Stimulated activated CD4-positive, alpha-beta T cell treated with anti-CD3 and anti-CD28 coated beads, Interleukin-2, amount 100 ng/mL, for 4 hours (primary cell): ENCODE data around the gene CEP57L1.

Source experiments
- DNase-seq: peaks from one replicate; pipeline ENCODE4 v3.0.0-alpha.2; 2020; ENCODE audit warnings: low read depth

The CEP57L1 gene

DNA sequence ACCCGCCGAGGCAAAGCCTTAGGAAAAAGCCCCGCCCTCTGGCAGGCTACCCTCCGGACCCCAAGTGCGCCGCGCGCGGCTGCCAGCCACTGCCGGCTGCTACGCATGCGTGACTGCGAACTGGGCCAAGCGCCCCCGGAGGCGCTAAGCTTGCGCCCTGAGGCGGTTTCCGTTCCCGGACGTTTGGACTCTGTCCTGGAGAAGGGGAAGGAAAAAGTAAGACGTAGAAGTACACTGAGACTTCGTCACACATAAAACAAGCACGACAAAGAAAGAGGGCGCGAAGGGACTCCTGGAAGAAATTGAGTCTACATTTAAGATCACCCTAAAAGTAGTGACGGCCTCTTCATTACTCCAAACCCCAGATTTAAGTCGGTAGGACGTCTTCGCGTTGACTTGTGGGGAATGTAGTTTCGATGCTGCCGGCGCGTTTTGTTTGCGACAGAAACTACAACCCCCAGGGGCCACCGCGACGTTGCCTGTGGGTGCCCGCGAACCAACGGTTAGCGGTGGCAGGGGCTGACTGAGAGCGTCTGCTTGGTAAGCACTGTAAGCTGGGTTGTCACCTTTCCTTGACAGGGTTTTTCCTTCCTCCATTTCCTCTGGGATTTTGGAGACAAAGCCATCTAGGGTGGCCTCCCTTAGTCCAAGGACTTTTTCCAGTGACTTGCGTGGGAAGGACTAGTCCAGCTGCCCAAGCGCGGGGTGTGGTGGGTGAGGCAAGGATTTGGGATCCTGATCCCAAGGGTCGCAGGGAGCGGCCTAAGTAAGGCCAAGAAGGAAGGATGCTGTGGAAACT, at the start of gene CEP57L1:
Gene CEP57L1 (plus strand): TSS at position 472 of the 799 bp plus-strand sequence. CDS start 49,715 bp downstream, outside the sequence.
- peak; percentile 90 for DNase-seq

DNA sequence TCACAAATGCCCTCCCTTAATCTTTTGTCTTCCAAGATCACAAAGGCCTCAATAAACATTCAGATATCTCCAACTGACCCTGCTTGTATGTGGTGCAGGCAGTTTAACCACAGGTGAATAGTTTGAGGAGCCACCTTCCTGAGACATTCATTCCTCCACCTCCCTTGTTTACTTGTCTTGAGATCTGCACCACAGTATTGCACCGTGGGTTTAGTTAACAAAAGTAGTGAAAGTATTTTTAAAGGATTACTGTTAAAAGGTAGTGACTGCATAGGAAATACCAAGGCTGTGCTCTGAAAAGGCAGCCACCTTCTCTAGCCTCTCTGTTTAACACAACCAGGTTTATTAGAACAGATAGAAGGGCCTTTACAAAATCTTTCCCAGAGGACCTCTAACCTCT, 47.1 kb upstream of the CEP57L1 start:
- DNase-seq = no peak

DNA sequence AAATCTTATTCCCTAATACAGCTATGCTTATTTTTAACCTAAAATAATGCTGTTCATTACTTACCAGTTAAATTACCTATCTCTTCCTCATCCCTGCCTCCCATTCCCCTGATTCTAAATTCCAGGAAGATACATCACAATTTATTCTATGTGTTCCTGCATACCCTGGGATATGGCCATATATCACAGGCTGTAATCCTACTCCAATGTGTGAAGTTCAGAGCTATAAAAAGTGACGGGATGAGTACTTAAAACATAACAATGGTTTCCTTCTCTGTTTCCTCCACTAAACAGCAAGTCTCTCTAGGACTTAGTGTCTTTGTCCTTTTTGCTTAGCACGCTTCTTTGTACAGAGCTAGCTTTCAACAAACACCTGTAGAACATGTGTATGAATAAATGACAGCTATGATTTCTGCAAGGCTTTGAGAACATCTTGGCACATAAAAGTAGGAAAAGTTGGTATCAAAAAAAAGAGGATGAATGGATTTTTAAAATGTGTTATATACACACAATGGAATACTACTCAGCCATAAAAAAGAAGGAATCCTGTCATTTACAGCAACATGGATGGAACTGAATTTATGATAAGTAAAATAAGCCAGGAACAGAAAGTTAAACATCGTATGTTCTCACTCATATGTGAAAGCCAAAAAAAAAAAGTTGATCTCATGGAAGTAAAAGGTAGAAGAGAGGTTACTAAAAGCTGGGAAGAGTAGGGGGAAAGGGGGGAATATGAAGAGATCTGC, 46.5 kb upstream of the CEP57L1 start:
- DNase-seq = no peak

DNA sequence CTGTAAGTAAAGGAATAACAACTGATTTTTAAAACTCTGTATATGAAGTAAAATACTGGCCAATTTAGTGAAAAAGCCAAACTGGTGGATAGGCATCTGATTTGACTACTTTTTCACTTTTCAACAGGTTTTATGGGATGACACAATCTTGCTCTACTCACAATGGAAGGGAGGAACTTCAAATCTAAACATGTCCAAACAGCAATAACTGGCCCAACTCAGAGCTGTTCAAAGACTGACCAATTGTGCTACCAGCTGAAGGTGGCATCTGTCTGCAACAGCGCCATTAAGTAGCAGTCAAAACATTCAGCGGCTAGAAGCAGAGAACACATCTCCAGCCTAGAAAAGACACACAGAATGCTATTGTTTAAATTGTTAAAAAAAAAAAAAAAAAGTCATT, 45.3 kb upstream of the CEP57L1 start:
- no peak for DNase-seq

DNA sequence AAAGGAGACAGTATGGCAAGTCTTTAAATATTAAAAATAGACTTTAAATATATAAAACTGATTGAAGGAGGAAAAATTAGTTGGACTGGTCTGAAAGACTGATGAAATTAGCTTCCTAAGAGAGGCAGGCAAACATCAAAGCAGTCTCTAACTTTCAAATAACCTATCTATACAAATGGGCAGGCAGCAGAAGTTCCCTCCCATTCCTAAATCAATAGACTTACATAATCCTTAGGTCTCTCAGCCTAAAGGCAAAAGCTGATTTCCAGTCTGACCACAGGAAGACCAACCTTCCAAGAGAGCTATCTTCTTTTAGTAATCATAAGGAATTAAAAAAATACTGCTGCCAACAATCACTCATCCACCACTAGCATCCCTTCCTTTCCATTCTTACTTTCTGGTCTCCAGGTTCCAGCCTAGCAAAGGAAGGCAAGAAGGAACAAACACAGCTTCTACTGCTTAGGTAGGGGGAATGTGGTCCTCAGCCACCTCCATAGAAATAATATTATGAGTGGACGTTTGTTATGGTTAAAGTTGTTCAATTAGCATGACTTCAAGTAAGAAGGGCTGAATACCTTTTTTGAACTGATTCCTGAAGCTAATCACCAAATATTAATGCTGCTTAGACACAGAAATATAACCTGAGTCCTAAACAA, 44.7 kb upstream of the CEP57L1 start:
- DNase-seq = no peak

DNA sequence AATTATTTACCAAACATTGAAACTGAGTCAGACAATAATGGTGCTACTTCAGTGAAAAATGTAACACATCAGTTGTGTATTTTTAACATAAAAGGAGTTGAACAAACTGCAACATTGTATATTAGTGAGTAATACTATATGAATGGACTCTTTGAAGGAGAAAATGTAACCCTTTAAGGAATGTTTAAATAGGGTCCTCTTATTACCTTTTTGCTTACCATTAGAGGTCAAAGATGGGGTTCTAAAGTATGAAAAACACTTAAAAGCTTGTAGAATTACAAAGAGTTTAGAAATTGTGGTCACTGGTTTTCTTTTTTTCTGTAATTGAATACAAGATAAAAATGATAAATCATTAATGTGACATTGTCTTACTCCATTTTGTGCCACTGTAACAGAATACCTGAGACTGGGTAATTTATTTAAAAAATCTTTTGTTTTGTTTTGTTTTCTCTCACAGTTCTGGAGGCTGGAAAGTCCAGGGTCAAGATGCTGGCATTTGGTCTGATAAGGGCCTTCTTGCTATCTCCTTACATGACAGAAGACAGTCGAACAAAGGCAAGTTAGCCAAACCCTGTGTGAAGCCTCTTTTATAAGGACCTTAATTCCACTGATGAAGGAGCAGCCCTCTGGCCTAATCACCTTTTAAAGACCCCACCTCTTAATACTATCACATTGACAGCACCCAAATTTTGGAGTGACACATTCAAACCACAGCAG, 43.8 kb upstream of the CEP57L1 start:
- no peak for DNase-seq

DNA sequence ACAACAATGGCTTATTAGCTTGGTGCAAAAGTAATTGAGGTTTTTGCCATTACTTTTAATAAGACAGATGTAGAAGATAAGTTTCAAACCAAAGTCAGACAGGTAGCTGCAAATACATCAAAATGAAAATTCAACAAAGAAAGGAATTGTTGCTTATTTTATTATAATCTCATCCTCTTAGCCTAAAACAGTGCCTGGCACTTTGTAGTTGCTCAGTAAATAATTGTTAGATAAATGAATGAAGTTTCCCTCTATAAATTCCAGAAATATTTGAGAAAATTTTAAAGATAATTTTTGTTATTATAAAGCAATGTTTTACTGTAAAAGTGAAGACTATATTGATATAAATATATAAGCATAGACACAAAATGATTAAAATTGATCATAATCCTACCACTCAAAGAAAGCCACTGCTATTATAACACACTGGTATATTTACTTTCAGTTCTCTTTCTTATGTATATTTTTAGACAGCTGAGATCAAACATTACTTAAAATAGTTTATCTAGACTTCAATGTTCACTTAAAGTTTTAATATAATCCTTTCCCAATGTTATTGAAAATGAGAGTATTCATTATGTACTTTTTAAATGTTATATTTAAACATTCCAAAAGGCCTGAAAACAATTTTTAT, 43.2 kb upstream of the CEP57L1 start:
- no peak for DNase-seq

DNA sequence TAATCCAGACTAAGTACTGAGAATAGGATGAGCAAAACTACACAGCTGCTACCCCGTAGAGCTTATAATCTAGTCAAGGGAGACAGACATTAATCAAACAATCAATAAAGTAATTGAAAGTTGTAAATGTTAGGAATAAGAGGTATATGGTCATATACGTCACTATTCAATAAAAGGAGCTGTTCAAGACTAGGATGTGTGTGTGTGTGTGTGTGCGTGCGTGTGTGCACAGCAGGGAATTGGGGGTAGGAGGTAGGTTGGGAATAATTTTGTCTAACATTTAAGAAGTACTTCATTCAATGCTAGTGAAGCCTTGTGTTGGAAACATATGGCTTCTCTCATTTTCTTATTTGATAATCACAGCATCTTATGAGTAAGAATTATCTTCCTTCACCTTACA, 42.5 kb upstream of the CEP57L1 start:
- no peak for DNase-seq

DNA sequence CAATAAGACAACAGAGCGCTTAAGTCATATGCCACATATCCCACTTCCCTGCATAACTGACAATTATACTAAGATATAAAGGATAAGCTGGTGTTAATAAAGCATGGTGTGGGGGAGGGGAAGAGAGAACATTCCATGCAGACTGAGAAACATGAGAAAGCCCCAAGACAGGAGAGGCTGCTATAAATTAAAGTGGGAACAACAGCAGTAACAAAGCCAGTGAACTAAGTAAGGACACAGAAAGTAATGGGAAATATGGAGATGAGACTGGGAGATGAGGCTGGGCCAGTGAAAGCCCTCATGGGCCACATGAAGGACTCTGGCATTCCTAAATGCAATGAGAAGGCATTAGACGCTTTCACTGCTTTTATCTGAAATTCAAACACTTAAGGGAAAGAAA, 42.0 kb upstream of the CEP57L1 start:
- no peak for DNase-seq

DNA sequence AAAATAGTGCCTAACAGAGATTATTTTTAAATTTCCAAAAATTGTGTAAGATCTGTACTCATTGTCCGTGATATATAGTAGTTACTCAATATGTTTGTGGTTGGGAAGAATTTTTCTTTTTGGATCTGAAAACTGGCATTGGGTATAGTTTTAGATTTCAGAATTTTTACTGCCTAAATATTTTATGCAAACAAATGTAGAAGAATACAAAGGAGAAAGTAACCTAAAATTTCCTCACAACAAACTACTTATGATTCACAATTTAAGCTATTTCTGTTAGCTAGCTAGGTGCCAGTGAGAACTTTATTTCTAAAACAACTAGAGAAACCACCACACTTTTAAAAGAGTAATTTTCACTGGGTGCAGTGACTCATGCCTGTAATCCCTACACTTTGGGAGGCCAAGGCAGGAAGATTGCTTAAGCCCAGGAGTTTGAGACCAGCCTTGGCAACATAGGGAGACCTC, 39.5 kb upstream of the CEP57L1 start:
- DNase-seq = no peak

DNA sequence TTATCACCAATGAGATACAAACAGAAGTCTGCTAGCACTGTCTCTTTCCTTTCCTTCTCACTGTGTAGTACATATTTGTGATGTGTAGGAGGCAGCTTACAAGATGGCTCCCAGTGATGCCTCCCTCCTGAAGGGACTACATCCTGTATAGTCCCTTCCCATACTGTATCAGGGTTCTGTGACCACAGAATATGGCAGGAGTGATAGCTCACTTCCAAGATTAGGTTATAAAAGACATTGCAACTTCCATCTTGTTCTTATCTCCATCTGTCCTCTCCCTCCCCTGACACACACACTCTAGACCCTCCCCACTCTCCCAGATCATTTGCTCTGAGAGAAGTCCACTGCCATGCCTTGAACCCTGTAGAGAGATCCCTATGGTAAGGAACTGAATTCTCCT, 38.6 kb upstream of the CEP57L1 start:
- DNase-seq = no peak

DNA sequence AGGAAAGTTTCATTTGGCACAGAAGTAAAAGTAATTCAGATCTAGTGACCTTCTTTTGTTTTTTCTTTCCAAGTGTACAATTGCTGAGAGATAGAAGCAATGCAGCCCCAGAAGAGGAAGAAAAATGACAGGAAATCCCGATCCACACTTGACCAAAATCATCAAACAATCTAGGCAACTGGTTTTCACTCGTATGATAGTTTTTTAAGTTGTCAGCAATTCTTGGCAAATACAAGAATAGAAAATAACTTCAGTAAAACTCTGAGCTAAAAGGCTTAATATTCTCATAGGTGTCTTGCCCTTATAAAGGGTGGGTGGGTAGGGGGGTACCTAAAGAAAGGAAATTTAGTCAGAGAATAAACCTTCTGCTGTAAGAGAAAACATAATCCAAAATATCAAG, 36.7 kb upstream of the CEP57L1 start:
- DNase-seq = no peak

DNA sequence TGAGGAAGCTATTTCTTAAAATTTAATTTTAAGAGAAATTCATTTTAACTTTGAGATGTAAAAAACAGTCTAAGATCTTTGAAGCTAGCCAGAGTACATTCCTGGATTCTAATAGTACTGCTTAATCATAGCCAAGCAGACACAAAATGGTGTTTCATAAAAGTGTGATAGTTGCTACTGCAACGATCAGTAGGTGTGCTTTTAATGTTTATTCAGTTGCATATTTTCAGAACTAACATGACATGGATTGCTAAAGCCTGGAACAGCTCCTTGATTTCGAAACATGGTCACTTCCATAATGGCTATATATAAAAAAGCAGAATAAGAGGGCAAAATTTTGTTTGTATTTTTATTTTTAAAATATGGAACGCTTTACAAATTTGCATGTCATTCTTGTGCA, 36.2 kb upstream of the CEP57L1 start:
- DNase-seq = no peak

DNA sequence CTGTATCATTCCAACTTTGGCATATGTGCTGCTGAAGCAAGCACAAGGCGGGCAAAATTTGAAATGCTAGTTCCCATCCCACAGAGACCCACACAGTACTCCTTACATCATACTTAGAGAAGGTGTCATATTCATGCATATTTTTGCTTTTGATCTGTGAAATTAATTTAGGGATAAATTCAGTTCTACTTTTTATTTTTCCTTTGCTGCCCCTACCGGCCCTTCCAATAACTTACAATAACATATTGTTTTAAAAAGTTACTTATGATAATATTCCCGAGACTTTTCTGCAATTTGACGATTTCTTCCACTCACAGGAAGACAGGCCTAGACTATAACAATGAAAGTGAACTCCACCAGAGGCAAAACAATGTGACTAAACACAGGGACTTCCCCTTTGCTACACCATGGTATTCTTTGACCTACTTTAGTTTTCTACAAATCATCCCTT, 35.7 kb upstream of the CEP57L1 start:
- DNase-seq = no peak

DNA sequence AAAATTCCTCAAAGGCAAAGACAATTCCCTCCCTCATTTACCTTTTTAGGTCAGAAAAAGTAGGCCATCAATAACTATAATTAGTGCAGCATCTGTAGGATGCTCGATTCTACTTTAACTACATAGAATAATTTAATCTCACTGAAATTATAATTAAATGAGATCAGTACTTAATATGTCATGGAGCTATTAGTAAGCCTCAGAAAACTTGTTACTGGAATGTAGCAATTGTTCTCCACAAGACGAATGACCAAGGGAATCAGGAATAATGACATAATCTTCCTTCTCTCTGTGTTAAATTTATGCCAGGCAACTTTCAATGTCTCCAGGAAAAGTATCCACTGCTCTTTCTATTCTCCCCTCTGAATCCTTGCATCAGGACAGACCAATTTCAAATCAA, 34.7 kb upstream of the CEP57L1 start:
- no peak for DNase-seq

DNA sequence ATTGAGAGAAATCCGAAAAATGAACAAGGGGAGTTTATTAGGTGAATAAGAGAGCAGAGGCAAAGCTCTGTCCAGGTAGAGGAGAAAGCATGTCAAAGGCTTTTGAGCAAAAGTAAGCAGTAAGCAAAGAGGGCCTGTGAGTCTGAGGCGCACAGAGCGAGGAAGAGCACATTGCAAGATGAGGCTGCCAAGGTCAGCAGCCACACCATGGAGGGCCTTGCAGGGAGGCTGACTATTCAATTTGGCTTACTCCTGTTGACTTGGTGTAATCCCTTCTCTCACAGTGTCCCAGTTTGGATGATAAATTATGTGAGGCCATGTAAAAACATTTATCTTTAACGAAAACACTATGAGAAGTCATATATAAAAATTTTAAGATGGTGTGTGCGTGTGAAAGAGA, 33.1 kb upstream of the CEP57L1 start:
- no peak for DNase-seq

DNA sequence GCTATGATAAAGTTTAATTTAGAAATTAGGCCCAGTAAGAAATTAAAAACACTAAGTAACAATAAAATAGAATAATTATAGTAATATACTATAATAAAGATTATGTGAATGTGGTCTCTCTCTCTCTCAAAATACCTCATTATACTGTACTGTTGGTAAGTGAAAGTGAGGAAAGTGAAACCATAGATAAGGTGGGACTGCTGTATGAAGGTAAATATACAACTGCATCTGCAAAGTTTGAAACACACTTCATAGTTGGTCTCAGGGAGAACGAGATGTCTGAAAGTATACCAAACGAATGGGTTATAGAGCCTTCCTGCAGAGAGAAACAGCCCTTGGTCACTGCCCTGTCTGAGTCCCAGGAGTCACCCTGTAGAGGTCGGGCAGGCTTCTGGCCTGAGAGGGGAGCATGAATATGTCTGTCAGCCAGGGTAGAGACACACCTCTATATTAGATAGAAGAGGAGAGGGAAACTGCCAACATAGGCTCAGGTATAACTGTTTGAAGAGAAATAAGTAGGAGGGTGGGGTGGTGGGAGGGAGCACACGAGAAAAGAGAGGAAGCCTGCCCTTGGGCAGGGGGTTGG, 32.4 kb upstream of the CEP57L1 start:
- no peak for DNase-seq

DNA sequence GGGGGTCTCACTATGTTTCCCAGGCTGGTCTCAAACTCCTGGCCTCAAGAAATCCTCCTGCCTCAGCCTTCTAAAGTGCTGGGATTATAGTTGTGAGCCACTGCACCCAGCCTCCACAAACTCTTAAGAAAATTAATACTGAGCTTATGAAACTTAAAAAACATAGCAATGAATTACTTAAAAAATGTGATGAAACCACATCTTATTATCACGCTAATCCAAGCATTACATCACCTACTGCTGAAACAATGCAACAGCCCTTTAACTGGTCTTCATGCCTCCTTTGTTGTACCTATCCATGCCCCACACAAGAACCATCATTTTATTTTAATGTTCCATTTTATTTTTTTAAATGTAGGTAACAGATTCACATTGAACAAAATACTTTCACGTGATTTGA, 25.6 kb upstream of the CEP57L1 start:
- DNase-seq = no peak

DNA sequence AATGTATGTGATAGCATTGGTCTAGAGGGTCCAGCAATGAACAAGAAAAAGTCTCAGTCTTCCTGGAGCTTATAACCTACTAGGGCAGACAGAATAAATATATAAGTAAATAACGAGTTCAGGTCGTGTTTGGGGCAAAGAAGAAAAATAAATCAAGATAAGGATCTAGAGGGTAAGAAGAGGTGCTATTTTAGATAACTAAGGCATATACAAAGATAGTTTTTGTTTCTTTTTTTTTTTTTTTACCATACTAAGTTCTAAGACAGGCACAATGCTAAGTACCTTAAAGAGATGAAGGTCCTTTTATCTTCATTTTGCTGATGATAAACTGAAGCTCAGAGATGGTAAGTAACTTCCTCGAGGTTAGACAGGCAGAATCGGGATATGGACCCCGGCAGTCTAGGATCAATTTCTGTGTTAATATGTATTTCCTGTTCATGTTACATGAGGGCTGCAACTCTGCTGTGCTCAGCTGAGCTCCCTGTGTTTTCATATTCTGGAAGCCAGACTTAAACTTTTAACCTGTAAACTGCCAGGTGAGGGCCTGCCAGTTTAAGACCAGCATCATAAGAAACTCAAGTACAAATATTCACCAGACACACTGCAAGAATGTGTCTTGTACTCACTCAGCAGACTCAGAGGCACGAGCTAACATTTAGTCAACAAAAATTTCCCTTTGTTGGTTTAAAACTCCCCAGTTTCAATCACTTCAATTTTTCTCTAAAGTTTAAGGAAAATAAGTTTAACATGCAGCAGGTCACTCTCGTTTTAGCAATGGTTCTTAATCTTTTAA, 24.0 kb upstream of the CEP57L1 start:
- no peak for DNase-seq

DNA sequence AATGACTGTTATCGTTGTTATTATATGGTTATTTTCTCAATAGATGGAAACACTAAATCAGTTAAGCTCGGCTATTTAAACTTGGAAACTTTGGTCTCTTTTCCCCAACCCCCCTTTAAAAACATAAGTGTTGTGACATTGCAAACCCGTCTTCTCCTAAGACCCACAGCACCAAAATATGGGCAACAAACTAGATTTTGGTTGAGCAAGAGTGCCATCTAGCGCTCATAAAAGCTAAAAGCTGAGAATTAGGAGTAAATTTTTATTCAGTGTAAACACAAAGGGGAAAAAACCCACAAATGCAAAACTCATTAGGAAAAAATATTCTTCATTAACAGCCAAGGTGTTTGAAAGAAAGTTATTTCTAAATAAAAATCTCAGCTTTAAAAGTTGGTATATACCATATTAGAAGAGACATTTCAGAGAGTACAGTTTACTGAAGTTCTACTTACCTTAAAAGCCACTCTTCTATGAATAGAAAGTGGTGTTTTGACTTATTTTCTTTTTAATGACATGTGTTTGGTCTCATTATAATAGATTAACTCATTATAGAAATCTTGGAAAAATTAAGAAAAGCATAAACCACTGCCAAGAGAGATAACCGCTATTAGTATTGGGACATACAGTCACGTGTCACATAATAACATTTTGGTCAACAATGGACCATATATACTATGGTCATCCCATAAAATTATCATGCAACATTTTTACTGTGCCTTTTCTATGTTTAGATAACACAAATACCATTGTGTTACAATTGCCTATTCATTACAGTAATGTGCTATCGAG, 21.8 kb upstream of the CEP57L1 start:
- DNase-seq = peak; percentile 48
